Sigmoid colon (tissue), 7 donors: ENCODE measurements around the gene TAS1R2. TPM values are rescaled to one million over a fixed set of nuclear protein-coding genes. Genes with fewer than 3 reads are reported as not detected.

Experiments used
- DNase-seq: peaks from one replicate; pipeline ENCODE4 v3.0.0-alpha.2; 2019
- H3K27ac ChIP-seq, 4 donors: fragments of 200-600 bp; sonication (generic); one replicate each; pipeline ENCODE4 v1.5.1; 2016 to 2019; ENCODE audit warnings: mild to moderate bottlenecking in 1 of 4
- H3K27me3 ChIP-seq, 3 donors: fragments of 200-600 bp; sonication (generic); one replicate each; pipeline ENCODE4 v1.5.1; 2019; ENCODE audit warnings: mild to moderate bottlenecking in 1 of 3
- H3K36me3 ChIP-seq, 4 donors: fragments of 200-600 bp; sonication (generic); one replicate each; pipeline ENCODE4 v1.5.1; 2016 to 2019
- H3K4me1 ChIP-seq, 4 donors: fragments of 200-600 bp; sonication (generic); one replicate each; pipeline ENCODE4 v1.5.1; 2017 to 2019
- H3K4me3 ChIP-seq, 4 donors: fragments of 200-600 bp; sonication (generic); one replicate each; pipeline ENCODE4 v1.5.1; 2017 to 2019; ENCODE audit warnings: mild to moderate bottlenecking in 2 of 4, moderate library complexity in 1 of 4
- H3K9me3 ChIP-seq, 4 donors: fragments of 200-600 bp in 3 of 4; sonication (generic) in 3 of 4; one replicate each; pipeline versions ENCODE4 v1.5.1 to v1.6.1; 2013 to 2019
- EP300 ChIP-seq, 4 donors: sonication (generic); formaldehyde crosslinking; IDR thresholded peaks; one replicate each; pipeline ENCODE4 v1.6.1; 2017; ENCODE audit warnings: antibody characterized with exemption in 4 of 4
- POLR2A ChIP-seq, 2 donors: fragments of 450-650 bp; IDR thresholded peaks; one replicate each; pipeline ENCODE4 v1.6.1; 2016; ENCODE audit warnings: antibody characterized with exemption in 2 of 2, mild to moderate bottlenecking in 2 of 2, moderate library complexity in 2 of 2
- POLR2AphosphoS5 ChIP-seq, 4 donors: sonication (generic); formaldehyde crosslinking; IDR thresholded peaks; one replicate each; pipeline ENCODE4 v1.6.1; 2017; ENCODE audit warnings: antibody characterized with exemption in 4 of 4
- WGBS, 2 donors: extraction: QIAGEN DNeasy Blood & Tissue Kit; methylation state at CpG; one replicate each; pipeline ENCODE4 v1.1.7; 2013; 5-methylcytosine and 5-hydroxymethylcytosine counted together
- intact Hi-C: fragments of 100-400 bp; cut with DNase I; formaldehyde crosslinking; loops from one replicate; pipeline ENCODE4 v1.15.1; 2023
- polyA plus RNA-seq, 3 donors: library from polyadenylated mRNA; stranded (reverse); fragments of 200-250 nt; gene quantifications; one replicate each; pipeline ENCODE4 v1.2.3, GENCODE V29; 2013
- total RNA-seq, 4 donors: library from RNA; depleted of rRNA; stranded (reverse); fragments of >200 nt; gene quantifications; one replicate each; pipeline ENCODE4 v1.1.0, GENCODE V29; 2016
- TF ChIP-seq, protein P1 (sequence below), 4 experiments: fragments of 450-650 bp in 3 of 4; fragments of 200-600 bp in 1 of 4; IDR thresholded peaks; one replicate each; pipeline ENCODE4 v1.5.1; 2016 to 2019; ENCODE audit warnings: antibody characterized with exemption in 4 of 4, mild to moderate bottlenecking in 3 of 4, moderate library complexity in 2 of 4
- donor health status: healthy with polysubstance abuse.
- donor health status: Bipolar disorder and iron deficiency.
- donor health status: healthy.

Gene TAS1R2
- total and polyA plus RNA-seq, 7 donors, result not detected

- H3K36me3 ChIP-seq, result no peaks in the 10 kb centered on the region
- peaks cover 0 to 10% (median 0%) of the 10 kb centered on the region in 3 donors for H3K27me3 ChIP-seq
- H3K9me3 ChIP-seq, result no peaks in the 10 kb centered on the region
- TF ChIP-seq POLR2A (IDR thresholded peaks at IDR 0.05) (no peak), POLR2AphosphoS5 (IDR thresholded peaks at IDR 0.05) (no peak), EP300 (IDR thresholded peaks at IDR 0.05) (no peak)
- TF ChIP-seq, protein P1, sequence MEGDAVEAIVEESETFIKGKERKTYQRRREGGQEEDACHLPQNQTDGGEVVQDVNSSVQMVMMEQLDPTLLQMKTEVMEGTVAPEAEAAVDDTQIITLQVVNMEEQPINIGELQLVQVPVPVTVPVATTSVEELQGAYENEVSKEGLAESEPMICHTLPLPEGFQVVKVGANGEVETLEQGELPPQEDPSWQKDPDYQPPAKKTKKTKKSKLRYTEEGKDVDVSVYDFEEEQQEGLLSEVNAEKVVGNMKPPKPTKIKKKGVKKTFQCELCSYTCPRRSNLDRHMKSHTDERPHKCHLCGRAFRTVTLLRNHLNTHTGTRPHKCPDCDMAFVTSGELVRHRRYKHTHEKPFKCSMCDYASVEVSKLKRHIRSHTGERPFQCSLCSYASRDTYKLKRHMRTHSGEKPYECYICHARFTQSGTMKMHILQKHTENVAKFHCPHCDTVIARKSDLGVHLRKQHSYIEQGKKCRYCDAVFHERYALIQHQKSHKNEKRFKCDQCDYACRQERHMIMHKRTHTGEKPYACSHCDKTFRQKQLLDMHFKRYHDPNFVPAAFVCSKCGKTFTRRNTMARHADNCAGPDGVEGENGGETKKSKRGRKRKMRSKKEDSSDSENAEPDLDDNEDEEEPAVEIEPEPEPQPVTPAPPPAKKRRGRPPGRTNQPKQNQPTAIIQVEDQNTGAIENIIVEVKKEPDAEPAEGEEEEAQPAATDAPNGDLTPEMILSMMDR (IDR thresholded peaks at IDR 0.05), result no peak
- intact Hi-C loops, result no loop called here
- 63 to 64% methylated on average over 13 of the region's 13 CpGs for WGBS, 2 donors
- H3K4me1 ChIP-seq, result peaks cover 0 to 12% (median 2%) of the 10 kb centered on the region in 4 donors
- no peak overlapping the region for H3K4me3 ChIP-seq
- DNase-seq, result no peak
- H3K27ac ChIP-seq, result no peak overlapping the region
Observed at GRCh38 chr1:18803151-18803791, 56.2 kb downstream of the TAS1R2 start.

DNA sequence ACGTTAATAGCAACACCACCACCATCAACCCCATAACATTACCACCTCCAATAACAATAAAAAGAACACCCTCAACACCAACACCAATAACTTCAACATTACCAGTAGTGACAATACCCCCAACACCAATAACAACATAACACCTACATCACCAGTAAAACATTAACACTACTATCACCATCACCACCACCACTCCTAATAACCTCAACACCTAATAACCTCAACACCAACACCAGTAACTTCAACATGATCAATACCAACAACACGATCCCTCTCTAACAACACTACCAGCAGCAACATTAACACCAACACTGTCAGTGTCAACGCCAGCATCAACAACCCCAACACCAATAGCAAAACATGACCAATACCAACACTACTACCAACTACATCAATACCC lies 57.2 kb downstream of the TAS1R2 start:
- no peaks in the 10 kb centered on the region for H3K36me3 ChIP-seq
- H3K27ac ChIP-seq, result no peak overlapping the region
- TF ChIP-seq, protein P1 (IDR thresholded peaks at IDR 0.05), result no peak
- TF ChIP-seq POLR2A (IDR thresholded peaks at IDR 0.05) (no peak), POLR2AphosphoS5 (IDR thresholded peaks at IDR 0.05) (no peak), EP300 (IDR thresholded peaks at IDR 0.05) (no peak)
- H3K27me3 ChIP-seq, result peaks cover 0 to 8% (median 0%) of the 10 kb centered on the region in 3 donors
- peaks cover 0 to 12% (median 2%) of the 10 kb centered on the region in 4 donors for H3K4me1 ChIP-seq
- no peak for DNase-seq
- H3K9me3 ChIP-seq, result no peaks in the 10 kb centered on the region
- 85 to 92% methylated on average over 3 of the region's 3 CpGs for WGBS, 2 donors
- H3K4me3 ChIP-seq, result no peak overlapping the region
- intact Hi-C loops, result no loop called here

- intact Hi-C loops, result no loop called here
- TF ChIP-seq POLR2A (IDR thresholded peaks at IDR 0.05) (no peak), POLR2AphosphoS5 (IDR thresholded peaks at IDR 0.05) (no peak), EP300 (IDR thresholded peaks at IDR 0.05) (no peak)
- TF ChIP-seq, protein P1 (IDR thresholded peaks at IDR 0.05), result no peak
- Histone ChIP-seq H3K4me1 (peaks cover 0 to 5% (median 0%) of the 10 kb centered on the region in 4 donors), H3K4me3 (no peak overlapping the region), H3K27ac (no peak overlapping the region), H3K9me3 (no peaks in the 10 kb centered on the region), H3K27me3 (peaks cover 0 to 8% (median 0%) of the 10 kb centered on the region in 3 donors), H3K36me3 (no peaks in the 10 kb centered on the region)
- 79 to 87% methylated on average over 6 of the region's 6 CpGs for WGBS, 2 donors
- no peak for DNase-seq
Observed at GRCh38 chr1:18800258-18800657, 59.2 kb downstream of the TAS1R2 start.

GRCh38 chr1:18799454-18799853 lies 60.0 kb downstream of the TAS1R2 start:
- intact Hi-C loops, result no loop called here
- H3K4me3 ChIP-seq, result no peak overlapping the region
- peaks cover 0 to 8% (median 0%) of the 10 kb centered on the region in 3 donors for H3K27me3 ChIP-seq
- H3K27ac ChIP-seq, result no peak overlapping the region
- 58 to 62% methylated on average over 3 of the region's 3 CpGs for WGBS, 2 donors
- DNase-seq, result no peak
- no peaks in the 10 kb centered on the region for H3K4me1 ChIP-seq
- TF ChIP-seq EP300 (IDR thresholded peaks at IDR 0.05), result no peak
- no peak for TF ChIP-seq POLR2A (IDR thresholded peaks at IDR 0.05)
- TF ChIP-seq POLR2AphosphoS5 (IDR thresholded peaks at IDR 0.05), result no peak
- TF ChIP-seq, protein P1 (IDR thresholded peaks at IDR 0.05), result no peak
- no peaks in the 10 kb centered on the region for H3K36me3 ChIP-seq
- H3K9me3 ChIP-seq, result no peaks in the 10 kb centered on the region

- H3K27ac ChIP-seq, result no peak overlapping the region
- no peaks in the 10 kb centered on the region for H3K4me1 ChIP-seq
- H3K4me3 ChIP-seq, result no peak overlapping the region
- no peak for DNase-seq
- H3K9me3 ChIP-seq, result no peaks in the 10 kb centered on the region
- 76 to 82% methylated on average over 6 of the region's 6 CpGs for WGBS, 2 donors
- H3K36me3 ChIP-seq, result no peaks in the 10 kb centered on the region
- intact Hi-C loops, result no loop called here
- H3K27me3 ChIP-seq, result peaks cover 0 to 7% (median 0%) of the 10 kb centered on the region in 3 donors
- TF ChIP-seq EP300 (IDR thresholded peaks at IDR 0.05), result no peak
- no peak for TF ChIP-seq POLR2A (IDR thresholded peaks at IDR 0.05)
- TF ChIP-seq POLR2AphosphoS5 (IDR thresholded peaks at IDR 0.05), result no peak
- TF ChIP-seq, protein P1 (IDR thresholded peaks at IDR 0.05), result no peak
Observed at GRCh38 chr1:18798946-18799345, 60.5 kb downstream of the TAS1R2 start.
